Activated naive CD8-positive, alpha-beta T cell treated with anti-CD3 and anti-CD28 coated beads, Interleukin-2, amount 50 U/mL, for 24 hours (primary cell): Measurements from ENCODE around the gene CUL4B.
"Not testable (repeated sequence)": the region's sequence is repeated elsewhere in the genome, so short reads cannot be mapped to it uniquely, and the experiment has no call there.

ENCODE experiments used
- ATAC-seq: fragments of 150-1000 bp; cut with Tn5 transposase; one replicate; pipeline ENCODE4 v1.10.0; 2021
- DNase-seq: peaks from one replicate; pipeline ENCODE4 v3.0.0; 2021
- H3K27ac Mint-ChIP-seq: one replicate; pipeline ENCODE4 v1.8.0; 2021; ENCODE audit warnings: mild to moderate bottlenecking, mixed read lengths
- H3K27me3 Mint-ChIP-seq: one replicate; pipeline ENCODE4 v1.8.0; 2021; ENCODE audit warnings: mixed read lengths
- H3K36me3 Mint-ChIP-seq: one replicate; pipeline ENCODE4 v1.8.0; 2021; ENCODE audit warnings: low read depth, mixed read lengths
- H3K4me1 Mint-ChIP-seq: one replicate; pipeline ENCODE4 v1.8.0; 2021; ENCODE audit warnings: mixed read lengths
- H3K4me3 Mint-ChIP-seq: one replicate; pipeline ENCODE4 v1.8.0; 2021; ENCODE audit warnings: mild to moderate bottlenecking, moderate library complexity, mixed read lengths
- H3K9me3 Mint-ChIP-seq: one replicate; pipeline ENCODE4 v1.8.0; 2021; ENCODE audit warnings: mixed read lengths

Gene CUL4B

GRCh38 chrX:120560405-120560841, 339 bp downstream of the CUL4B start:
- Mint-ChIP-seq H3K27me3 (no peaks in the 10 kb centered on the region), H3K9me3 (no peaks in the 10 kb centered on the region), H3K27ac (peak overlapping the region; percentile 92), H3K4me1 (peaks cover 22% of the 10 kb centered on the region), H3K36me3 (peaks cover 10% of the 10 kb centered on the region), H3K4me3 (peak overlapping the region; percentile 97)
- peak; percentile 59 for ATAC-seq
- peak; percentile 25 for DNase-seq

- ATAC-seq = no peak
- Mint-ChIP-seq H3K36me3 (peaks cover 10% of the 10 kb centered on the region), H3K4me3 (peak overlapping the region; percentile 97), H3K27ac (peak overlapping the region; percentile 92), H3K4me1 (peaks cover 24% of the 10 kb centered on the region), H3K9me3 (no peaks in the 10 kb centered on the region), H3K27me3 (no peaks in the 10 kb centered on the region)
- DNase-seq = no peak
Observed at GRCh38 chrX:120559804-120560203, 958 bp downstream of the CUL4B start.

DNA sequence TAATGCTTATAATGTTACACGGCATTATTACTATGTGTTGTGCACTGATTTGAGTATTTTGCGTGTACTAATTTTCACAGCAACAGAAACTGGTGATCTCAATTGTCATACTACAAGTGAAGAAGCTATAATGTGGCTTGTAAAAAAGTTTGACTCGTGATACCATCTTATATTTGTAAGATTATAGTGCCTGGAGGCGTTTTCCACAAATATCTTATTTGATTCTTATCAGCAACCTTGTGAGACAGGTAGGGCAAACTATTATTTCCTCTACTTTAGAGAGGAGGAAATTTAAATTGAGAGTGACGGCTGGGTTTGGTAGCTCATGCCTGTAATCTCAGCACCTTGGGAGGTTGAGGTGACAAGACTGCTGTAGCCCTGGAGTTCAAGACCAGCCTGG, 4.5 kb downstream of the CUL4B start:
- no peak overlapping the region for H3K27ac Mint-ChIP-seq
- H3K27me3 Mint-ChIP-seq = no peaks in the 10 kb centered on the region
- H3K36me3 Mint-ChIP-seq = peaks cover 10% of the 10 kb centered on the region
- no peaks in the 10 kb centered on the region for H3K9me3 Mint-ChIP-seq
- DNase-seq (no peak), ATAC-seq (no peak)
- H3K4me3 Mint-ChIP-seq = no peak overlapping the region
- H3K4me1 Mint-ChIP-seq = peaks cover 23% of the 10 kb centered on the region

DNA sequence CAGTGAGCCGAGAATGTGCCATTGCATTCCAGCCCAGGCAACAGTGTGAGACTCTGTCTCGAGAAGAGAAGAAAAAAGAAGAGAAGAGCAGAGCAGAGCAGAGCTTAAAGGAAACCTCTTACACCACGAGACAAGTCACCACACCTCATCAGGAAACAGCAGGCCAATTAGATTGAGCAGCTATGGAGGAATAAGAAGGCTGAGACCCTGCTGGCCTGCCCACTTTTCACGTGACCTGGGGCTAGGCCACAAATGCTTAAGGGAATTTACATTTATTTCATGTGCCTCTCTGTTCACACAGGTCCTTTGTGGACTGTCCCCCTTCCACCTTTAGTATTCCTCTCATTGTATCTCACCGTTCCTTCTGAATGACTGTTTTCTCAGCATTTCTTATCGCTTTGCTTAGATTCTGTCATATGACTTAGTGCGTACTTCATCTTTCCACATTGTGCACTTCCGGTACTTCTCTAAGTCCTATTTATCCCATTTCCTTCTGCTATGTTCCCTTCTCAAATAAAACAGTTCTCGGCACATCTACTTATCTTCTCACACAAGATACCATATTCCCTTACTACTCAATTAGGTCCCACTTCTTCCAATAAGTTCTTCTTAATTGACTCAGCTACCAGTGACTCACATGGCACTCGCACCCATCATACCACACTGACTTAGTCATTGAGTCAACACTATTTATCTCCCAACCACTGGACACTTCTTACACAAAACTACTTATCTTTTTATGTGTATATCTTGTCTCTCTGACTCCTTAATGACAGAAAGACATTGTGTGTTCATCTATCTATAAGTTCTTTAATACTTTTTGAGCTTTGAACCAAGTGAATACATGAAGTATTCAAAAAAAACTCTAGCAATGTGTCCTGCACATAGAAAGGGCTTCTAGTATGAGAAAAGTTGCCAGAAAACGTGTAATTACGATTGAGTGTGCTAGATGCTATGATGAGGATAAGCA, 11.0 kb downstream of the CUL4B start:
- H3K27ac Mint-ChIP-seq = peak overlapping the region; percentile 72
- DNase-seq = no peak
- H3K36me3 Mint-ChIP-seq = peaks cover 2% of the 10 kb centered on the region
- H3K4me1 Mint-ChIP-seq = peaks cover 17% of the 10 kb centered on the region
- H3K4me3 Mint-ChIP-seq = no peak overlapping the region
- peak; percentile 99 for ATAC-seq
- H3K27me3 Mint-ChIP-seq = no peaks in the 10 kb centered on the region
- no peaks in the 10 kb centered on the region for H3K9me3 Mint-ChIP-seq

DNA sequence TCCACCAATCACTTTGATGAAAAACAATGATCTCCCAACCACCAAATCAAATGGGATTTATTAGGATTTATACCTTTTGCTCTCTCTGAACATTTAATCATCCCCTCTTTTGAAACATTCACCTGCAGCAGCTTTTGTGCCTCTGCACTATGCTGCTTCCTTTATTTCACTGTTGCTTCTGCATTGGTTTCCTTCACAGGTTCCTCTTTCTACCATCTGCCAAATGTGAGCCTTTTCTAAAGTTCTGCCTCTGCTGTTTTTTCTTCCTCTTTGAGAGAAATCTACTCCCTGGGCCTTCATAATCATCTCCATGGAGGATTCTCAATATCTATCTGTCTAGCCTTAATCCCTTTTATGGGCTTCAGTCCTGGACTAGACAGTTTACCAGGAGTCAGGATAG, 24.7 kb downstream of the CUL4B start:
- Mint-ChIP-seq H3K4me1 (no peaks in the 10 kb centered on the region), H3K27ac (peak overlapping the region; percentile 30), H3K36me3 (peaks cover 25% of the 10 kb centered on the region), H3K9me3 (no peaks in the 10 kb centered on the region), H3K27me3 (no peaks in the 10 kb centered on the region), H3K4me3 (no peak overlapping the region)
- DNase-seq (no peak), ATAC-seq (no peak)

GRCh38 chrX:120534413-120535205, 26.2 kb downstream of the CUL4B start:
- ATAC-seq (no peak), DNase-seq (no peak)
- peaks cover 24% of the 10 kb centered on the region for H3K36me3 Mint-ChIP-seq
- H3K9me3 Mint-ChIP-seq = no peaks in the 10 kb centered on the region
- H3K4me3 Mint-ChIP-seq = no peak overlapping the region
- H3K27ac Mint-ChIP-seq = no peak overlapping the region
- H3K4me1 Mint-ChIP-seq = no peaks in the 10 kb centered on the region
- H3K27me3 Mint-ChIP-seq = no peaks in the 10 kb centered on the region

DNA sequence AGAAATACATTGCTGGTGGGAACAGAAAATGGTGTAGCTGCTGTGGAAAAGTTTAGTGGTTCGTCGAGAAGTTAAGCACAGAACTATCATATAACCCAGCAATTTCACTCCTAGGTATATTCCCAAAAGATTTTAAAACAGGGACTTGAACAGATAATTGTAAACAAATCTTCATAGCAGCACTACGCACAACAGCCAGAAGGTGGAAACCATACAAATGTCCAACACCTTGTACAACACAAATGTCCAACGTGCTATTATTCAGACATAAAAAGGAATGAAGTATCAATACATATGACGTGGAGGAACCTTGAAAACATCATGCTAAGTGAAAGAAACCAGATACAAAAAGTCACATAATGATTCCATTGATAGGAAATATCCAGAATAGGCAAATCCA, 37.9 kb downstream of the CUL4B start:
- no peaks in the 10 kb centered on the region for H3K4me1 Mint-ChIP-seq
- H3K9me3 Mint-ChIP-seq = no peaks in the 10 kb centered on the region
- H3K27me3 Mint-ChIP-seq = no peaks in the 10 kb centered on the region
- DNase-seq = no peak
- ATAC-seq = no peak
- H3K4me3 Mint-ChIP-seq = no peak overlapping the region
- H3K36me3 Mint-ChIP-seq = peaks cover 5% of the 10 kb centered on the region
- no peak overlapping the region for H3K27ac Mint-ChIP-seq

- DNase-seq = no peak
- Mint-ChIP-seq H3K4me1 (no peaks in the 10 kb centered on the region), H3K4me3 (no peak overlapping the region), H3K27me3 (no peaks in the 10 kb centered on the region), H3K36me3 (peaks cover 2% of the 10 kb centered on the region), H3K27ac (no peak overlapping the region), H3K9me3 (no peaks in the 10 kb centered on the region)
- ATAC-seq = no peak
Observed at GRCh38 chrX:120517936-120518335, 42.8 kb downstream of the CUL4B start.

GRCh38 chrX:120514236-120514635, 46.5 kb downstream of the CUL4B start:
- H3K27ac Mint-ChIP-seq = no peak overlapping the region
- DNase-seq (no peak), ATAC-seq (no peak)
- no peaks in the 10 kb centered on the region for H3K9me3 Mint-ChIP-seq
- H3K4me1 Mint-ChIP-seq = no peaks in the 10 kb centered on the region
- H3K27me3 Mint-ChIP-seq = no peaks in the 10 kb centered on the region
- peaks cover 2% of the 10 kb centered on the region for H3K36me3 Mint-ChIP-seq
- no peak overlapping the region for H3K4me3 Mint-ChIP-seq

DNA sequence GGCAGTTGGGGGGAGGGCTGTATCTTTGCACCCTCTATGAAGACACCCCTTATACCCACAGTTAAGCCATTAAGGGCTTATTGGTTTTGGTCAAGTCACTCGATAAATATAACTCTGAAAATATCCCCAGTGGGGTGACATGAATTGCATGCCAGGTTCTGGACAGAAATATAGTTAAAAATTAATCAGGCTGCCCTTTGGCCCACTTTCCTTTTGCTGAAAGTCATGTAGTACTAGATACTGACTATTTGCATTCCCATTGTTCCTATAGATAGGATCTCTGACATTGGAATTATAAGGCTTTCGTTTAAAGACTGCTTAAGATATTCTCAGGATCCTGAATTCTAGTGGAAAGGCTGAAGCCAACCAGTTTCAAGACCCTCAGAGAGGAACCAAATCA, 48.1 kb downstream of the CUL4B start:
- H3K9me3 Mint-ChIP-seq = no peaks in the 10 kb centered on the region
- ATAC-seq (no peak), DNase-seq (no peak)

DNA sequence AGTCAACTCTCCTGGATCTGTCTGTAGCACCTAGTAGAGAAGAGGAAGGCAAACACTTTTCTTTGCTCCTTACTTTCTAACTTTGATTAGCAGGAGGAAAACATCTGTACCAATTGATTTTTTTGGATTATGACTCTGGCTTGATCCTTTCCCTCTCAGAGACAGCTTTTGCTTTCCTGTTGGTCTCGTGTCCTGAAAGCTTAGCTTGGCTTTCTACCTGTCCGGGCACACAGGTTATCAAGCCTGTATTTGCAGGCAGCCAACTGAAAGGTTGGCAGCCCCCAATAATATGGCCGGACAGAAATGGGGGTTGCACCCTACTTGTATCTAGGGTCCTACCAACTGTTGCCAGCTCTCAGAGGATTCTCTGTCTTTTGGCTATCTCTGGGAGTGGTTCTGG, 48.5 kb downstream of the CUL4B start:
- H3K4me3 Mint-ChIP-seq = no peak overlapping the region
- no peaks in the 10 kb centered on the region for H3K4me1 Mint-ChIP-seq
- H3K27ac Mint-ChIP-seq = no peak overlapping the region
- no peaks in the 10 kb centered on the region for H3K9me3 Mint-ChIP-seq
- peaks cover 2% of the 10 kb centered on the region for H3K36me3 Mint-ChIP-seq
- no peaks in the 10 kb centered on the region for H3K27me3 Mint-ChIP-seq
- no peak for DNase-seq
- no peak for ATAC-seq

More for the DNA sequence above, 48.1 kb downstream of the CUL4B start:
- Mint-ChIP-seq H3K27ac (no peak overlapping the region), H3K27me3 (no peaks in the 10 kb centered on the region), H3K4me1 (no peaks in the 10 kb centered on the region), H3K36me3 (peaks cover 2% of the 10 kb centered on the region), H3K4me3 (no peak overlapping the region)

DNA sequence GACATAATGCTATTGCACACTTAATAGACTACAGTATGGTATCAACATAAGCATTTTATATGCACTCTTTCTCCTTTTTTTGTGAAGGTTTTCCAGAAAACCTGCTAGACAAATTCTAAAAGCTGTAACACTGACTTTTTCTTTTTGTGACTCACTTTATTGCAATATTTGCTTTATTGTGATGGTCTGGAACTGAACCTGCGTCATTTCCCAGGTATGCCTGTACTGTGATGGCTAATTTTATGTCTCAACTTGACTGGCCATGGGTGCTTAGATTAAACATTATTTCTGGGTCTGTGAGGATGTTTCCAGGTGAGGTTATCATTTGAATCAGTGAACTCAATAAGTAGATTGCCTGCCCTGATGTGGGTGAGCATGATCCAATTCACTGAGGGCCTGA, 56.2 kb downstream of the CUL4B start:
- DNase-seq = no peak
- no peaks in the 10 kb centered on the region for H3K4me1 Mint-ChIP-seq
- no peak for ATAC-seq
- no peak overlapping the region for H3K4me3 Mint-ChIP-seq
- no peaks in the 10 kb centered on the region for H3K27me3 Mint-ChIP-seq
- no peak overlapping the region for H3K27ac Mint-ChIP-seq
- H3K9me3 Mint-ChIP-seq = no peaks in the 10 kb centered on the region
- H3K36me3 Mint-ChIP-seq = no peaks in the 10 kb centered on the region

- H3K9me3 Mint-ChIP-seq = no peaks in the 10 kb centered on the region
- peaks cover 6% of the 10 kb centered on the region for H3K4me1 Mint-ChIP-seq
- H3K4me3 Mint-ChIP-seq = no peak overlapping the region
- H3K27me3 Mint-ChIP-seq = no peaks in the 10 kb centered on the region
- no peak for DNase-seq
- no peak for ATAC-seq
- H3K36me3 Mint-ChIP-seq = no peaks in the 10 kb centered on the region
- H3K27ac Mint-ChIP-seq = no peak overlapping the region
Observed at GRCh38 chrX:120499301-120500072, 61.3 kb downstream of the CUL4B start.

GRCh38 chrX:120490119-120490518, 70.6 kb downstream of the CUL4B start:
- not testable (repeated sequence) for H3K27me3 Mint-ChIP-seq, ATAC-seq, H3K4me3 Mint-ChIP-seq, H3K27ac Mint-ChIP-seq, H3K9me3 Mint-ChIP-seq, DNase-seq, H3K36me3 Mint-ChIP-seq
- peaks cover 25% of the 10 kb centered on the region for H3K4me1 Mint-ChIP-seq
